ENCODE data around the gene COX8A.

- TF ChIP-seq CTCF (conservative IDR thresholded peaks at IDR 0.05; ENCODE audit: low read length), result no peak
- no peak for TF ChIP-seq EZH2phosphoT487 (IDR thresholded peaks at IDR 0.05; ENCODE audit: borderline replicate concordance)
Measured at GRCh38 chr11:64022125-64022784, 47.8 kb downstream of the COX8A start.
